Uterus (tissue), 4 donors: ENCODE data around the gene CLCN3. TPM values are rescaled to one million over a fixed set of nuclear protein-coding genes. Genes with fewer than 3 reads are reported as not detected.

ENCODE experiments used
- DNase-seq, 2 donors: peaks; one replicate each; pipeline ENCODE4 v3.0.0-alpha.2; 2019 to 2020
- H3K27ac ChIP-seq, 2 donors: fragments of 200-600 bp; sonication (generic); 1 replicate in 1 of 2; 2 replicates in 1 of 2; pipeline ENCODE4 v1.5.1; 2016 to 2018
- H3K27me3 ChIP-seq, 2 donors: fragments of 200-600 bp; sonication (generic); one replicate each; pipeline ENCODE4 v1.5.1; 2018 to 2019; ENCODE audit warnings: control low read depth in 1 of 2
- H3K36me3 ChIP-seq, 2 donors: fragments of 200-600 bp; sonication (generic); one replicate each; pipeline ENCODE4 v1.5.1; 2019; ENCODE audit warnings: control low read depth in 1 of 2
- H3K4me1 ChIP-seq, 2 donors: fragments of 200-600 bp; sonication (generic); one replicate each; pipeline ENCODE4 v1.5.1; 2018 to 2019; ENCODE audit warnings: control low read depth in 1 of 2
- H3K4me3 ChIP-seq, 2 donors: fragments of 200-600 bp; sonication (generic); 1 replicate in 1 of 2; 2 replicates in 1 of 2; pipeline ENCODE4 v1.5.1; 2018 to 2019; ENCODE audit warnings: mild to moderate bottlenecking in 1 of 2
- H3K9me3 ChIP-seq, 2 donors: fragments of 200-600 bp; sonication (generic); one replicate each; pipeline ENCODE4 v1.5.1; 2019; ENCODE audit warnings: control low read depth in 1 of 2
- POLR2A ChIP-seq, 2 donors: fragments of 450-650 bp; IDR thresholded peaks; one replicate each; pipeline ENCODE4 v1.6.1; 2016; ENCODE audit warnings: antibody characterized with exemption in 2 of 2, mild to moderate bottlenecking in 1 of 2, moderate library complexity in 1 of 2
- intact Hi-C: fragments of 100-400 bp; cut with DNase I; formaldehyde crosslinking; loops from one replicate; pipeline ENCODE4 v1.15.1; 2023; ENCODE audit warnings: low total_unique reads
- total RNA-seq, 4 donors: library from RNA; depleted of rRNA in 3 of 4; stranded (reverse); fragments of >200 nt in 3 of 4; gene quantifications; one replicate each; pipeline versions ENCODE4 v1.1.0 to v1.2.4, GENCODE V29; 2014 to 2023
- TF ChIP-seq, protein P1 (sequence below), 4 experiments: fragments of 200-600 bp in 2 of 4; fragments of 450-650 bp in 2 of 4; sonication (generic) in 2 of 4; IDR thresholded peaks; one replicate each; pipeline ENCODE4 v1.5.1; 2016 to 2019; ENCODE audit warnings: antibody characterized with exemption in 4 of 4, mild to moderate bottlenecking in 2 of 4, moderate library complexity in 1 of 4
- donor health status: DM: yes; HTN: yes; CAD: no.

The CLCN3 gene
- total RNA-seq, 4 donors from 2014 or later = 12.4 to 57.3 (median 33.5) TPM

GRCh38 chr4:169744601-169745000 is 124.2 kb downstream of the CLCN3 start:
- Histone ChIP-seq H3K27ac (no peak overlapping the region), H3K36me3 (no peaks in the 10 kb centered on the region), H3K27me3 (no peaks in the 10 kb centered on the region), H3K9me3 (no peaks in the 10 kb centered on the region), H3K4me3 (no peak overlapping the region), H3K4me1 (no peaks in the 10 kb centered on the region)
- intact Hi-C loops = no loop called here
- DNase-seq = no peak
- TF ChIP-seq POLR2A (IDR thresholded peaks at IDR 0.05) = no peak
- TF ChIP-seq, protein P1, sequence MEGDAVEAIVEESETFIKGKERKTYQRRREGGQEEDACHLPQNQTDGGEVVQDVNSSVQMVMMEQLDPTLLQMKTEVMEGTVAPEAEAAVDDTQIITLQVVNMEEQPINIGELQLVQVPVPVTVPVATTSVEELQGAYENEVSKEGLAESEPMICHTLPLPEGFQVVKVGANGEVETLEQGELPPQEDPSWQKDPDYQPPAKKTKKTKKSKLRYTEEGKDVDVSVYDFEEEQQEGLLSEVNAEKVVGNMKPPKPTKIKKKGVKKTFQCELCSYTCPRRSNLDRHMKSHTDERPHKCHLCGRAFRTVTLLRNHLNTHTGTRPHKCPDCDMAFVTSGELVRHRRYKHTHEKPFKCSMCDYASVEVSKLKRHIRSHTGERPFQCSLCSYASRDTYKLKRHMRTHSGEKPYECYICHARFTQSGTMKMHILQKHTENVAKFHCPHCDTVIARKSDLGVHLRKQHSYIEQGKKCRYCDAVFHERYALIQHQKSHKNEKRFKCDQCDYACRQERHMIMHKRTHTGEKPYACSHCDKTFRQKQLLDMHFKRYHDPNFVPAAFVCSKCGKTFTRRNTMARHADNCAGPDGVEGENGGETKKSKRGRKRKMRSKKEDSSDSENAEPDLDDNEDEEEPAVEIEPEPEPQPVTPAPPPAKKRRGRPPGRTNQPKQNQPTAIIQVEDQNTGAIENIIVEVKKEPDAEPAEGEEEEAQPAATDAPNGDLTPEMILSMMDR (IDR thresholded peaks at IDR 0.05) = no peak

- intact Hi-C loops = no loop called here
- H3K27ac ChIP-seq = no peak overlapping the region
- H3K4me1 ChIP-seq = no peaks in the 10 kb centered on the region
- DNase-seq = no peak
- TF ChIP-seq POLR2A (IDR thresholded peaks at IDR 0.05) = no peak
- TF ChIP-seq, protein P1 (IDR thresholded peaks at IDR 0.05) = no peak
- no peaks in the 10 kb centered on the region for H3K9me3 ChIP-seq
- no peak overlapping the region for H3K4me3 ChIP-seq
- no peaks in the 10 kb centered on the region for H3K27me3 ChIP-seq
- H3K36me3 ChIP-seq = no peaks in the 10 kb centered on the region
Observed at GRCh38 chr4:169745291-169745690, 124.9 kb downstream of the CLCN3 start.

DNA sequence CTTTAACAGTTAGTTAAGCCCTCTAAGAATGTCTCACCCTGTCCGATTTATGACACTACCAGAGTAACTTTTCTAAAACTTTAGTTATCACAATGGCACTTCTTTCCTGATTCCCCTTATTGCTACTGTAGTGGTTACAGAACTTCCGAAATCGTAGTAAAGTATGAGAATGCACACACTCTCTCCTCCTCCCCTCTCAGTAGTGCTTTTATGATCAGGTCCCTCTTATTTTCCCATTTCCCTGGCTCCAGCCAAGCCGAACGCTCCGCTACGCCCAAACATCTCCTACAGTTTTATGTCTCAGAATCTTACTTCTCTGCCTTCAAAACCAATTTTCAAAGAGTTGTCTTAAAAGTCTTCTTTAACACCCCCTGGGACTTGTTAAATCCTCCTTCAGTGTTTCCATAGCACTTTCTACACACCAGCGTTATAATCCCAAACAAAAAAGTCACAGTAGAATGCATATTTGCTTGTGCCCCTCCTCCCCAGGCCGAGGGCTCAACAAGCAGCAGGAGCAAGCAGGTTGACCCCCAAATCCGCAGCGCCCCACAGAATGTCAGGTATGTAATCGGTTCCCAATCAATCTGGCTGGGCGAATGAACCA is 136.7 kb downstream of the CLCN3 start:
- Histone ChIP-seq H3K27ac (peak overlapping the region; percentile 65 to 70), H3K27me3 (no peaks in the 10 kb centered on the region), H3K36me3 (no peaks in the 10 kb centered on the region), H3K4me1 (no peaks in the 10 kb centered on the region), H3K9me3 (no peaks in the 10 kb centered on the region), H3K4me3 (peak overlapping the region; percentile 81 to 87)
- TF ChIP-seq, protein P1 (IDR thresholded peaks at IDR 0.05) = no peak
- no peak for TF ChIP-seq POLR2A (IDR thresholded peaks at IDR 0.05)
- no peak for DNase-seq
- intact Hi-C loops = no loop called here

- intact Hi-C loops = no loop called here
Observed at GRCh38 chr4:169757575-169758184, 137.3 kb downstream of the CLCN3 start, which contains the start of gene HPF1. Gene HPF1, minus strand, starts transcription at chr4:169757944. Its CDS starts 67 bp downstream, at chr4:169757877.

More at GRCh38 chr4:169757575-169758184, 137.3 kb downstream of the CLCN3 start, which contains the start of gene HPF1:
- TF ChIP-seq POLR2A (IDR thresholded peaks at IDR 0.05) = peak; percentile 35 to 41
- TF ChIP-seq, protein P1 (IDR thresholded peaks at IDR 0.05) = no peak
- Histone ChIP-seq H3K9me3 (no peaks in the 10 kb centered on the region), H3K4me1 (no peaks in the 10 kb centered on the region), H3K27ac (peak within 1 kb of the TSS; percentile 65 to 72), H3K36me3 (no peaks in the 10 kb centered on the region), H3K27me3 (no peaks in the 10 kb centered on the region), H3K4me3 (peak within 1 kb of the TSS; percentile 81 to 87)
- peak; percentile 93 to 96 for DNase-seq
